Fibroblast of upper back skin (primary cell): ENCODE results near the gene CERCAM.
"Not testable (repeated sequence)": the region's sequence is repeated elsewhere in the genome, so short reads cannot be mapped to it uniquely, and the experiment has no call there.

Source experiments
- DNase-seq: peaks from one replicate; pipeline ENCODE4 v3.0.0-alpha.2; 2013

The CERCAM gene

GRCh38 chr9:128421482-128421996, 882 bp downstream of the CERCAM start:
- peak; percentile 24 for DNase-seq

- DNase-seq: not testable (repeated sequence)
These were observed 1.5 kb downstream of the CERCAM start for GRCh38 chr9:128422022-128422782.

GRCh38 chr9:128422783-128423150, 2.1 kb downstream of the CERCAM start:
- no peak for DNase-seq

GRCh38 chr9:128423356-128423755, 2.7 kb downstream of the CERCAM start:
- not testable (repeated sequence) for DNase-seq

GRCh38 chr9:128424268-128424780, 3.7 kb downstream of the CERCAM start:
- DNase-seq: no peak

GRCh38 chr9:128428644-128429512, 8.2 kb downstream of the CERCAM start:
- peak; percentile 20 for DNase-seq

GRCh38 chr9:128429513-128430086, 8.9 kb downstream of the CERCAM start:
- DNase-seq: no peak

GRCh38 chr9:128431207-128431606, 10.6 kb downstream of the CERCAM start:
- no peak for DNase-seq

- no peak for DNase-seq
These were observed 13.7 kb downstream of the CERCAM start for GRCh38 chr9:128434340-128434739.

- no peak for DNase-seq
These were observed 15.0 kb downstream of the CERCAM start for GRCh38 chr9:128435611-128436010.

GRCh38 chr9:128438343-128439109, 17.9 kb downstream of the CERCAM start:
- DNase-seq: peak; percentile 79

- no peak for DNase-seq
These were observed 18.6 kb downstream of the CERCAM start for GRCh38 chr9:128439273-128439672.

- no peak for DNase-seq
These were observed 21.5 kb downstream of the CERCAM start for GRCh38 chr9:128442150-128442549.

- DNase-seq: not testable (repeated sequence)
These were observed 25.8 kb downstream of the CERCAM start for GRCh38 chr9:128446505-128446904.

- no peak for DNase-seq
These were observed 28.1 kb downstream of the CERCAM start for GRCh38 chr9:128448746-128449145.

- no peak for DNase-seq
These were observed 34.3 kb downstream of the CERCAM start for GRCh38 chr9:128454991-128455390.

GRCh38 chr9:128455849-128456612, 35.4 kb downstream of the CERCAM start, which contains the start of gene ODF2:
TSS of gene ODF2 (plus strand) at chr9:128456006. CDS start at chr9:128456092, 86 bp downstream.
- peak; percentile 96 for DNase-seq

- peak; percentile 66 for DNase-seq
These were observed 36.0 kb downstream of the CERCAM start for GRCh38 chr9:128456613-128457061.

- DNase-seq: no peak
These were observed 36.5 kb downstream of the CERCAM start for GRCh38 chr9:128457207-128457606.

GRCh38 chr9:128459011-128459410, 38.4 kb downstream of the CERCAM start:
- no peak for DNase-seq

- DNase-seq: no peak
These were observed 48.4 kb downstream of the CERCAM start for GRCh38 chr9:128469070-128469469.
